NT2/D1 (cell line): Measurements from ENCODE around the gene ETV4.

Source experiments
- YY1 ChIP-seq: IDR thresholded peaks from 2 replicates; pipeline ENCODE4 v1.6.1; 2011; ENCODE audit not compliant: insufficient read length, insufficient read depth
- ZNF274 ChIP-seq: IDR thresholded peaks from 2 replicates; pipeline ENCODE4 v1.6.1; 2011; ENCODE audit warnings: mild to moderate bottlenecking, low read depth, low read length

DNA sequence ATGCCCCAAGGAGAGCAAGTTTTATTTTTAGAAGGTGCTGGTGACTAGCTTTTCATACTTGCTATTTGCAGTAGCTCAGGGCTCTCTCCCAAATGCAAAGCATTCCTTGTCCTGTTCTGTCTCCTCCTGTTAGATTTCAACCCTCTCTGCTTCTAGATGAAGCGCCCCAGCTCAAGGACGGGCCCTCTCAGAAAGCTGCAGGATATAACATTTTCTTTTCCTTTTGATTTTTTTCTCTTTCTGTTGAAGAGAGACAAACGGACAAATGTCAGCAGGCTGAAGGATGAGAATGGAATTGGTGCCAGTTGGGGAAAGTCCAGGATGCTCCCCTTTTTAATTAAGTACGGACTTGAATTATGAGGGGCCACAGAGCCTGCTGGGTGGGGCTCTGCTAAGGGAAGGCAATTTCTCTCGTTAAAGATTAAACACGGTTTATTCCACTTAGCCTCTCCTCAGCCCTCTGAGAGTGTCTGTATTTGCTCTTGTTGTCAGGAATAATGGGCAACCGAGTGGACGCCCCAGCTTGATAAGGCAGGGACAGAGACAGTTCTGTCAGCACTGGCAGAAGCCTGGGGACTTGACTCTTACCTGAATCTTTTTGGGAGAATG is 6.2 kb upstream of the ETV4 start:
- TF ChIP-seq ZNF274, result no peak
- no peak for TF ChIP-seq YY1
